ENCODE results near the gene METTL15. TPM values are rescaled to one million over a fixed set of nuclear protein-coding genes. Genes with fewer than 3 reads are reported as not detected.

Gene METTL15
- total RNA-seq, 1 donor from 2014 or later = 10.3 TPM

GRCh38 chr11:28339488-28339887, 231.3 kb downstream of the METTL15 start:
- Mint-ChIP-seq H3K36me3 (ENCODE audit: low read depth) (peaks cover 9% of the 10 kb centered on the region), H3K27me3 (ENCODE audit: low read depth) (no peaks in the 10 kb centered on the region), H3K4me1 (ENCODE audit: low read depth) (peaks cover 15% of the 10 kb centered on the region), H3K27ac (ENCODE audit: unreplicated experiment) (no peak overlapping the region), H3K9me3 (ENCODE audit: low read depth) (peaks cover 26% of the 10 kb centered on the region), H3K4me3 (ENCODE audit: unreplicated experiment) (no peak overlapping the region)
- DNase-seq (ENCODE audit: low spot score) = no peak
- TF ChIP-seq CTCF (IDR thresholded peaks at IDR 0.05) = no peak

- Mint-ChIP-seq H3K27ac (ENCODE audit: unreplicated experiment) (peak overlapping the region; percentile 81), H3K36me3 (ENCODE audit: low read depth) (peaks cover 9% of the 10 kb centered on the region), H3K27me3 (ENCODE audit: low read depth) (no peaks in the 10 kb centered on the region), H3K4me3 (ENCODE audit: unreplicated experiment) (no peak overlapping the region), H3K4me1 (ENCODE audit: low read depth) (peaks cover 15% of the 10 kb centered on the region), H3K9me3 (ENCODE audit: low read depth) (peaks cover 26% of the 10 kb centered on the region)
- DNase-seq (ENCODE audit: low spot score) = no peak
- no peak for TF ChIP-seq CTCF (IDR thresholded peaks at IDR 0.05)
Observed at GRCh38 chr11:28342716-28343115, 234.5 kb downstream of the METTL15 start.

- DNase-seq (ENCODE audit: low spot score) = no peak
- TF ChIP-seq CTCF (IDR thresholded peaks at IDR 0.05) = no peak
- peaks cover 20% of the 10 kb centered on the region for H3K9me3 Mint-ChIP-seq (ENCODE audit: low read depth)
- H3K27ac Mint-ChIP-seq (ENCODE audit: unreplicated experiment) = peak overlapping the region; percentile 81
- peaks cover 15% of the 10 kb centered on the region for H3K4me1 Mint-ChIP-seq (ENCODE audit: low read depth)
- H3K27me3 Mint-ChIP-seq (ENCODE audit: low read depth) = no peaks in the 10 kb centered on the region
- H3K36me3 Mint-ChIP-seq (ENCODE audit: low read depth) = peaks cover 9% of the 10 kb centered on the region
- no peak overlapping the region for H3K4me3 Mint-ChIP-seq (ENCODE audit: unreplicated experiment)
Observed at GRCh38 chr11:28343304-28344233, 235.4 kb downstream of the METTL15 start.

- H3K4me3 Mint-ChIP-seq (ENCODE audit: unreplicated experiment) = no peak overlapping the region
- H3K36me3 Mint-ChIP-seq (ENCODE audit: low read depth) = no peaks in the 10 kb centered on the region
Observed at GRCh38 chr11:28346209-28346608, 238.0 kb downstream of the METTL15 start.

GRCh38 chr11:28346721-28347120, 238.5 kb downstream of the METTL15 start:
- no peak for DNase-seq (ENCODE audit: low spot score)
- H3K4me3 Mint-ChIP-seq (ENCODE audit: unreplicated experiment) = no peak overlapping the region
- peaks cover 15% of the 10 kb centered on the region for H3K4me1 Mint-ChIP-seq (ENCODE audit: low read depth)
- H3K36me3 Mint-ChIP-seq (ENCODE audit: low read depth) = no peaks in the 10 kb centered on the region
- H3K9me3 Mint-ChIP-seq (ENCODE audit: low read depth) = no peaks in the 10 kb centered on the region
- TF ChIP-seq CTCF (IDR thresholded peaks at IDR 0.05) = no peak
- H3K27me3 Mint-ChIP-seq (ENCODE audit: low read depth) = no peaks in the 10 kb centered on the region
- H3K27ac Mint-ChIP-seq (ENCODE audit: unreplicated experiment) = no peak overlapping the region

More at GRCh38 chr11:28346209-28346608, 238.0 kb downstream of the METTL15 start:
- Mint-ChIP-seq H3K4me1 (ENCODE audit: low read depth) (peaks cover 15% of the 10 kb centered on the region), H3K27me3 (ENCODE audit: low read depth) (no peaks in the 10 kb centered on the region), H3K27ac (ENCODE audit: unreplicated experiment) (no peak overlapping the region), H3K9me3 (ENCODE audit: low read depth) (peaks cover 1% of the 10 kb centered on the region)
- no peak for TF ChIP-seq CTCF (IDR thresholded peaks at IDR 0.05)
- no peak for DNase-seq (ENCODE audit: low spot score)
